SIG-M5 (cell line): ENCODE results near the gene CPNE6.

ENCODE experiments used
- DNase-seq: peaks from one replicate; lab custom pipeline; 2025; lab: John Stamatoyannopoulos, UW

CPNE6 gene

DNA sequence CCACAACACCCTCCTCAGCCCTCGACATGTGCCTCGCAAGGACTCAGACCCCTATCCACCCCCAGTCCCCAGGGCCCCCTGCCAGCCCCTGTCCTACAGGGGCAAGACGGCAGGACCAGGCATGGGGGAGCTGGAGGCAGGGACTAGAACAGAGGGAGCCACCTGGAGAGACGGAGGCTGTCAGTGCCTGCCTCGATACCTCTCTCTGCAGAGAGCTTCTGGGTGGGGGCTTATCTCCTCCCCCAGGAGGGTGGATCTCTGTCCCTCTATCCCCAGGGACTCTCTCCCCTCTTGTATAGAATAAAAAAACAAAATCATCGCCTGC is 2.0 kb upstream of the CPNE6 start:
- DNase-seq: no peak

DNA sequence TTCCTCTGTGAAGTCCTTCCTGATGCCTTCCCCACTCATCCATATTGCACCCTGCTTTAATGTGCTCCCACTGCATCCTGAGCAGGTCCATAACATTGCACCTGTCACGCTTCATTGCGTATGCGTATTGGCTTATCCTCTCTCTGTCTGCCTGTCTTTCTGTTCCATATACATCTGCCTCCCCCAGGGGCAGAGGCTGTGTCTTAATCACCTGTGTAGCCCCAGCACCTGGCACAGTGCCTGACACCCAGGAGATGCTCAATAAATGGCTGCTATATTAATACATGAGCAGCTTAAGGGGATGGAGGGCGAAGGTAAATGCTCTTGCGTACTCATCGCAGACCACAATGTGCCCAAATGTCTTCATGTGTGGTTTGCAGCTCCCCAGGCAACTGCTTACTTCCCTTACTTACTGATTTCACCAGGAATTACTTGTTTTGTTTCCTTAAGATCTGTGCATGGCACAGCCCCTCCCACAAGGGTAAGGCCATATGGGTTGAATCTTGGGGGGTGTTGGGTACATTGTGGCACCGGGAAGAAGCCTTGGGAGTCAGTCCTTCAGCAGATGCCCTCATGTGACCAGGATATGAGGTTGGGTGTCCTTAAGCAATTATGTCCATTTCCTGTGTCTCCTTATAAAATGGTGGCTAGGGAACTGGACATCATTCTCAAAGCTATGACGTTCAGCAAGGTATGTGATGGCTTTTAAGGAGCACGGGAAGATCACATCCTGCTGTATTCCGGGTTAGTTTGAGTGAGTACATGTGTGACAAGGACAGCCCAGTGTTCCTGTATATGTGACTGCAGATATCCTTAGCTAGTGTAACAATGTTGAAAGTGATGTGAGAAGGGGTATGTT is 848 bp upstream of the CPNE6 start:
- DNase-seq: no peak

DNA sequence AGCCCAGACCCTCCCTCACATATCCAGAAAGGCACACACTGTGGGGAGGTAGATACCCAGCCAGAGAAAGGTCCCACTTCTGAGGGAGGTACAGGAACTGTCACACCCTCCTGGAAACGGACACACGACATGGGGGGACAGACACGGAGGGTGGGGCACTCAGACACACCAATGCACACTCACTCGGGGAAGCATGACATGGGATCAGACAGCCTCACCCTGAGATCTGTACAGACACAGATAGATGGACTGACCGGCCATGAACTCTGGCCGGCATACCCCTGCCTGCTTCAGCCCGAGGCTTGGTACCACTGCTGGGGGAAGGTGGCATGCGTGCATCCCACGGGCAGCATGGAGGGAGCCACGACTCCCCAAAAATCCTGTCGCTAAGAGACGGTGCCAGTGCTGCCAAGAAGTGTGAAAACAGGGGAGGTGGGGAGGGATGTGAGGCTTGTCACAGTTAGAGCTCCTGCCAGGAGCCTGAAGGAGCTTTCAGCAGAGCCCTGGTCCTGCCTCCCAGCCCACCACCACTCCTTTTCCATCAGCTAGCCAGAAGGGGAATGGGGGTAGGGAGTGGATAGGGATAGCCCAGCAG is 571 bp downstream of the CPNE6 start:
- DNase-seq: no peak

DNA sequence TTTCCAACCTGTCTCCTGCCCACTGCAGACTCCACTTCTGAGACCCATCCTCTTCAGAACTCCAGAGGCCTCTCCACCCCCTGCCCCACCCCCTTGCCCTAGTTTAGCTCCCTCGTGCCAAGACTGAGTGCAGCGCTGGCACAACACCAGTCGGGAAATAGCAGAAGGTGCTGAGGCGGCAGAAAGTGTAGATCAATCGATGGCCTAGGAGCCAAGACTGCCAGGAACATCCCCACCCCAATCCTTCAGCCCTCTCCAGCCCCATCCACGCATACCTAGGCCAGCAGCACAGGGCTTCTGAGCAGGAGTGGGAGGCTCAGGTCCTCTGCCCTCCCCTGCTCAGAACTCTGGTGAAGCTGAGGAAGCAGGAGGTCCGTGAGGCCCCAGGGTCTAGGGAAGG is 1.1 kb downstream of the CPNE6 start:
- no peak for DNase-seq

DNA sequence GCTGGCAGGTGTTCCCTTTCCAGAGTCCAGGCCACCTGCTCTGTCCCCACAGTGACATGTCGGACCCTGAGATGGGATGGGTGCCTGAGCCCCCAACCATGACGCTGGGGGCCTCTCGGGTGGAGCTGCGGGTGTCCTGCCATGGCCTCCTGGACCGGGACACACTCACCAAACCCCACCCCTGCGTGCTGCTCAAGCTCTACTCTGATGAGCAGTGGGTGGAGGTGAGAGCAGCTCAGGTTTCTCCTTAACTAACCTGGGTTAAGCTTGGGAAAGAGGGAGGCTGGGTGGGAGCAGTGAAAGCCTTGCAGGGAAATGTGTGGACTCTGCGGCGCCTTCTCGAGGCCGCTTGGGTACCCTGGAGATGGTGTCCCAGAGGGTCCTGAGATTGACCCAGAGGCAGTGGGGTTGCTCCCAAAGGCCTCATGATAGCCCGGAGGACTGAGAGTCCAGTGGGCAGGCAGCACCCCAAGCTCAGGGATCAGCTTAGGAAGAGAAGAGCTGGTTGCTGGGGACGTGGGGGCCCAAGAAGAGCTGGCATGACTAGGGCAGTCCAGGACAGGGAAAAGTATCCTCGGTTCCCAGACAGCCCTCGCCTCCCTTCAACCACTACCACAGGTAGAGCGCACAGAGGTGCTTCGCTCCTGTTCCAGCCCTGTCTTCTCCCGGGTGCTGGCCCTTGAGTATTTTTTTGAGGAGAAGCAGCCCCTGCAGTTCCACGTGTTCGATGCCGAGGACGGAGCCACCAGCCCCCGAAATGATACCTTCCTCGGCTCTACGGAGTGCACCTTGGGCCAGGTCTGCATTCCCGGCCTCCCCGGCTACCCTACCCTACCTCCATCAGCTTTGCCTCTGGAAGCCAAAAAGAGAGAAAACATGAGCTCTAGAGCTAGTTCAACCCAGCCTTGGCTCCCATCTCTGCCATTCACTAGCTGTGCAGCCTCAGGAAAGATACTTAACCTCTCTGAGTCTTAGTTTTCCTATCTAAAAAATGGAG is 1.8 kb downstream of the CPNE6 start:
- no peak for DNase-seq

DNA sequence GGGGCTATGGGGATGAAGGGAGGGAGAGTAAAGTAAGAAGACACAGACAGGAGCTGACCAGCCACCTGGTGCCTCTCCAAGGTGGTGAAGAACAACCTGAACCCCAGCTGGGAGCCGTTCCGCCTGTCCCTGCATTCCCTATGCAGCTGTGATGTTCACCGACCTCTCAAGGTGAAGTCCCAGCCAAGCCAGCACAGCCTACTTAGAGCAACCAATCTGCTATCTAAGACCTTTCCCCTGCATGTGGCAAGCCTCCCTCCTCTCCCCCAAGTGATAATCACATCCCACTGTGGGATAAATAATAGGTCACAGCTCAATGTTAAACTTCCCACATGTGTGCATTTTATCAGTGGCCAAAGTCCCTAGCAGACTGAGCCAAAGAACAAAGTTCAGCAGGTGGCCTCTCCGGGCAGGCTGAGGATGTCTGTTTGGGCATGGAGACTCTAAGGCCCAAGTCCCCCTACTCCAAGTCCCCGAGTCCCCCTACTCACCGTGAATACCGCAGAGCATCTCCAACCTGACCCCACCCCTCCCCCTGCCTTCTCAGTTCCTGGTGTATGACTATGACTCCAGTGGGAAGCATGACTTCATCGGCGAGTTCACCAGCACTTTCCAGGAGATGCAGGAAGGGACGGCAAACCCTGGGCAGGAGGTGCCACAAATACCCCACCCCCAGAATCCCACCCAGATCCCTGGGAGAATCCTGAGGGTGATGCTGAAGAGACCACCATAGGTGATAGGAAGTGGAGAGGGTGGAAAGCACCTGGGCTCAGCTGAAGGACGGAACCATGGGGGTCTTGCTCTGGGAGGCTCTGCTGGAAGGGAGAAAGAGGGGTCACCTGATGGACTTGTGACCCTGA is 3.5 kb downstream of the CPNE6 start:
- DNase-seq: no peak

DNA sequence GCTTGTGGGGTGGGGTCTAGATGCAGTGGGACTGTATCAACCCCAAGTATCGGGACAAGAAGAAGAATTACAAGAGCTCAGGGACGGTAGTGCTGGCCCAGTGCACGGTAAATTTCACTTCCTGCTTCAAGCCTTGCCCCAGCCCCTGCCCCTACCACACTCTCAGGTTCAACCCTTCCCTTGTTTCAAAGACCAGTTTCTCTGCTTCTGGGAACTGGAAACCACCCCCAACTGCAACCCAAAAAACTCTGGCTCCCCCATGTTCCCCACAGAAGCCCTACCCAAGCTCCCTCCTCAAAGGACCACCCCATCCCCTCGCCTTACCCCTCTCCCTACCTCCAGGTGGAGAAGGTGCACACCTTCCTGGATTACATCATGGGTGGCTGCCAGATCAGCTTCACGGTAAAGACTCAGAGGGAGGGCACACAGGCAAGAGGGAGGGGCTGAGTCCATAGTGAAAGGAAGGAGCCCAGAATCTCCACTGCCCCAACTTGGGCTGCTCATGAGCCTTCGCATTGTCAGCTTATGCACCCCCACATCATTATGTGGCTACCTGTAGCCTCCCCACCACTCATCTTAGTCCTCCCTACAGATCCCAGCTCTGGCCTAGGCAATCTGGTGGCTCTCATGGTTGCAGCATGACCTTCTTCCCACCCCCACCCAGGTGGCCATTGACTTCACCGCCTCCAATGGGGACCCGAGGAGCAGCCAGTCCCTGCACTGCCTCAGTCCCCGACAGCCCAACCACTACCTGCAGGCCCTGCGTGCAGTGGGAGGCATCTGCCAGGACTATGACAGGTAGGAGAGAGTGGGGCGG is 4.3 kb downstream of the CPNE6 start:
- no peak for DNase-seq

DNA sequence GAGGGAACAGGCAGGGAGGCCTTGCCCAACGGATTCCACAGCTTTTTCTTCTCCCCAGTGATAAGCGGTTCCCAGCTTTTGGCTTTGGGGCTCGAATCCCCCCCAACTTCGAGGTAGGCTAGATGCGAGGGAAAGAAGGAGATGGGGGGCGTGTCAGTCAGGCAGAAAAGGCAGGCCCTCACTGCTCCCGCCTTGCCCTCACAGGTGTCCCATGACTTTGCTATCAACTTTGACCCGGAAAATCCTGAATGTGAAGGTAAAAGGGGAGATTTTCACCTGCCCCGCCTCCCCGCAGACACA is 4.9 kb downstream of the CPNE6 start:
- no peak for DNase-seq

DNA sequence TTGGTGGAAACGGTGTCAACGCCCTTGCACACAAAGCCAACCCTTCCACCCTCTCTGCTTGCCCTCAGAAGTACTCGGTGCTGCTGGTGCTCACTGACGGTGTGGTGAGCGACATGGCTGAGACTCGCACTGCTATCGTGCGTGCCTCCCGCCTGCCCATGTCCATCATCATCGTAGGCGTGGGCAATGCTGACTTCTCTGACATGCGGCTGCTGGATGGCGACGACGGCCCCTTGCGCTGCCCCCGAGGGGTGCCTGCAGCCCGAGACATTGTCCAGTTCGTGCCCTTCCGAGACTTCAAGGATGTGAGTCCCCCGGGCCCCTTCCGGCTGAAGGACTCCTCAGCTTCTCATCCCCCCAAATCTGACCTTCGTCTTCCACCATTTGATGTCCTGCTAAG is 5.7 kb downstream of the CPNE6 start:
- DNase-seq: no peak

DNA sequence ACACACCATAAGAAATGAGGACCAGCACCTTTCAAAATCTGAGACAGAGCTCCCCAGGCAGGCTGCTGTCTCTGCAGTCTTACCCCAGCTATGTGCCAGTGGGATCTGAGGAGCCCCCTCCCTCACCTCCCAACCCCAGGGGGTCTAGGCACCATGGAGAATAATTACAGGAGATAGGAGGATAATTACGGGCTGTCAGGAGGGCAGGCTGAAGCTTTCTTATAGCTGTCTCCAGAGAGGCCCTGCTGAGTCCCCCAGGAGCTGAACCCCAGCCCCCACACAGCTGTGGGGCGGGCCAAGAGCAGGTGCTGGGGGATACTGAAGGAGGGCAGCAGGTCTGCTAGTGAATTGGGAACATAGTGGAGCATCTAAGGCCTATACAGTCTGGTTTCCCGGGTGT is 6.8 kb downstream of the CPNE6 start:
- DNase-seq: no peak

DNA sequence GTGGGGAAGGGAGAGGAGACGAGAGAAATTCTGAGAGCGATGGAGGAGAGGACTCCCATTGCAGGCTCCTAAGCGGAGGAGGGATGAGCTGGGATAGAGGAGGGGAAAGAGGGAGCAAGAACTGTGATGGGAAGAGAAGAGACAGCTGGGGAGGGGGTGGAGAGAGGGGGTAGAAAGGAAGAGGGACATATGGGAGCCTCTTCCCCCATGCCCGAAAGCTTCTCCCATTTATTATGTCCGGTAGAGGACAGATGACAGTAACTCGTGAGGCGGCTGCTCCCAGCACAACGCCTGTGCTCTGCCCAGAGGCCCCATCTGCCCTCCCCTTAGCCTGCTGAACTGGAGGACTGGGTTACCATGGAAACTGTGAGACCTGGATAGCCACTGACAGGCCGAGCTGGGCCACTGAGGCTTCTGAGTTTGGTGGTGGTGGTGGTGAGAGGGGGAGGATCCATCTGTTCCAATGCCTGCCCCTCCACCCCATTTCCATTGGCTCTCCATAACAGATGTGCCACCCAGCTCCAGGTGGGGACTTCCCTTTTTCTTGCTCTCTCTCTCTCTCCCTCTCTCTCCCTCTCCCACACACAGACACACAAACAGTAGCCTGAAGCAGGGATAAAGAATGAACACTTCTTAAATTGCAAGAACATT is 8.3 kb downstream of the CPNE6 start:
- DNase-seq: no peak

DNA sequence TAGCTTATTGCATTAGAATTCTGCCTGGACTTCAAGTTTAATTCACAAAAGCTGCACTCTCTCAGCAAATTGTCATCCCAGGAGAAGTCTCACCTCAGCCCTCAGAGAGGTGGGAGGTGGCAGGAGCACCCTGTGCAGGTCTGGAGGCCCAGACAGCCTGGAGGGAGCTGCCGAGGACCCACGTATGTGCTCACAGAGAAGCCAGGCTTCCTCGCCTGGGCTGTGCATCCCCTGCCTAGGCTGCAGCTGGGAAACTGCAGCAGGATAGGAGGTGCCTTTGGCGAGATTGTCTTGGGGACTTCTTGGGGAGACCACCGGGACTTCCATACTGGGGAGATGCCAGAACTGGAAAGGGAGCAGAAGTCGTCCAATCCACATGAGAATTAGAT is 8.8 kb downstream of the CPNE6 start:
- DNase-seq: no peak

DNA sequence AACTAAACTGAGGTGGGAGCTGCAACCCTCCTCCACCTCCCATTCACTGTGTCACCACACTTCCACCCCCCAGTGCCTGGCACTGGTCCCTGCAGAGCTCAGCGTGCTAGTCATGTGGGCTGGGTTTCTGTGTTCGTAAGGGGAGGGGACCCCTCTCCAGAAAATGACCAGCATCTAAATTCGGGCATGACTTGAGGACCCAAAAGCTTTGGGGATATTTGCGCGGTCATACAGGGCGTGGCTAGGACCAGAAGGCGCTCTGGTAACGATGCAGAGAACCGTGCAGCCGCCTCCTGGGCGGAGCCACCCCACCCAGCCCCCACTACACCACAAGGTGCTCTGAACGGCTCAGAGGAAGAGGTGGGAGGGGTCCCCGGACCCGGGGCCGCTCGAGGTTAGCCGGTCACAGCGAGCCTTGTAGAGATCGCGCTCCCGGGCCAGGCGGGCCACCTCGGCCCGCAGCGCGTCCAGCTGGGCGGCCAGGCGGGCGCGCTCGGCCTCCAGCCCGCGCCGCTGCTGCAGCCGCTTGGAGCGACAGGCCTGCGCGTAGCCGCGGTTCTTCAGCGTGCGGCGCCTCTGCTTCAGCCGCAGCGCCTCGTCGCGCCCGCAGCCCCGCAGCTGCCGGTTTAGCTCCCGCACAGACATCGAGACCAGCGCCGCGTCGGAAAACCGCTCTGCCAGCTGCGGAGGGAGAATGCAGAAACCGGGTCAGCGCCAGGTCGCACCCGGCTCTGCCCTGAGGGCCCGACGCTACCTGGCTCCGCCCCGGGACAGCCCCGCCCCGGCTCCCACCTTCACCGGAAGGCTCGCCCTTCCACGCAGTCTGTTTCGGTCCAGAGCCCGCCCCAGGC is 9.8 kb downstream of the CPNE6 start:
- DNase-seq: no peak

DNA sequence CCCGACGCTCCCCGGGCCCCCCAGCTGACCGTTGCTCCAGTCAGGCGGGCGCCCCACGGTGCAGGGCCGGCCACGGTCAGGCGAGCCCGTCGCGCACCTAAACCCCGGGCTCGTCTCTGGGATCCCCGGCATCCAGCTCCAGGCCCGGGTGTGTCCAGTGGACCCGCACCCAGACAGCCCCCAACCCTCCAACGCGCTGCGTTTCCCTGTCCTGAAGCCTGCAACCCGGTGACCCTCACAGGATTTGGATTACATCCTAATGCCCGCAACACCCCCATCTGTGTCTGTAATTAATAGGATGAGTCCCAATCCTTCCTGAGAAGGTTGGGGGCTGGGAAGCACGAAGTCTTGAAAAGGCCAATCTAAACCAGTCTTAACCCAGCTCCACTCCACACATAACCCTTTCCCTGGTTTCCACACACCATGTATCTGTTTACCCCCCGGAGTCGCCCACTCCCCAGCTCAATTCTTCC is 10.4 kb downstream of the CPNE6 start:
- no peak for DNase-seq

DNA sequence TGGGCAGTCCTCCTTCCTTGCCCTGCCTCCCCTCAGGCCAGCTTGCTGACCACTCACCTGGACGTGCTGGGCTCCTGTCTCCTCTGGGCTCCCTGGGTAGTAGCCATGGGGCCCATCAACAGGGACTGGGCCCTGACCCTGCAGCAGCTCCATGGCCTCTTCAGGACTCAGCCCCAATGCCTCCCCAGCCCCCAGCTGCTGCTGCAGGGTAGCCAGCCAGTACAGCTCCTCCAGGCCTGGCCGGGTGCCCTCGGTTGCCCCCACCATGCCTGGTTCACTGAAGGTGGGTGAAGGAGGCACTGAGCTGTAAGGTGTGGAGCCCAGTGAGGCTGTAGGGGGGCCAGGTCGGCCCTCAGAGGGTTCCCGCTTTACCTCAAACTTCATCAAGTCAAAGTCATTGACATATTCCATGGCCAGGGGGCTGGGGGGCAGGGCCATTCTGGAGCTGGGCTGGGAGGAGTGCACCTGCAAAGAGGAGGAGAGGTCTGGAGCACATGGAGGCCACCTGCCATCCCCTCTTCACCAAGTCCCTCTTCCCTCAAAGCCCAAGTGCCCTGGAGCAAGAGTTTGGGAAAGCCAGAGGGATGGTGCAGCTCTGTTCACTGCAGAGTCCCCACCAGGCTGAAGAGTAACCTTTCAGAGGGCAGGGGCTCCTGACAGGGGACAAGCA is 11.2 kb downstream of the CPNE6 start:
- no peak for DNase-seq

DNA sequence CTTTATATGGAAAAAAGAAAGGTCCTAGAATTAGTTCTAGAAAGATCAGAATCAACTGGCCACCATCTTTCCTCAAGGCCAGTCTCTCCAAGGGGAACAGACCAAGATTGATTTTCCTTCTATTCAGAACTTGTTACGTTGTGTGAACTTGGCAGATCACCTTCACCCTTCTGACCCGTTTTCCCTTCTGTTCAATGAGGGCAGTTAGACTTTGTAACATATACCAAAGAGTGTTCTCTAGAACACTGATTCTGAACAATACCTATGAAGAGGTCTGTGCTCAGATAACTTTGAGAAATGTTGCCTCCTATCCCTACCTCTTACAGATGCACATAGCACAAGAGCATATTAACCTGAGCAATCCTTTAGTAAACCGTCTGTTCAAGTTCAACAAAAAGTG is 12.1 kb downstream of the CPNE6 start:
- DNase-seq: no peak

DNA sequence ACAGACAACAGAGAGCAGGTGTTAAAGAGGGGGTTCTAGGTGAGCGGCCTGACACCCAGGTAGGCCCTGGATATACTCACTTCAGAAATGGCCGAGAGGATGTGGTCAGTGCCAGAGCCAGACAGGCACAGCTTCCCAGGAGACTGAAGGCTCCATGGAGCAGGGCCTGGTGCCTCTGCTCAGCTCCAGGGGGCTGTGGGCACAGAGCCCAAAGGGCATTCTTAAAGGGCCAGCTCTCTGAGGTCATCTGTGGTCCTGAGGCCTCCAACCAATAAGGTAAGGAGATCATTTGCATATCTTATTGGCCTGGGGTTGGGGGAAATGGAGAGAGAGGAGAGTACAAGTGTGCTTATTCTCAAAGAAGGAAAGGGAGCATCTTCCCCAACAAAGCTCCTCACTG is 13.1 kb downstream of the CPNE6 start:
- no peak for DNase-seq

DNA sequence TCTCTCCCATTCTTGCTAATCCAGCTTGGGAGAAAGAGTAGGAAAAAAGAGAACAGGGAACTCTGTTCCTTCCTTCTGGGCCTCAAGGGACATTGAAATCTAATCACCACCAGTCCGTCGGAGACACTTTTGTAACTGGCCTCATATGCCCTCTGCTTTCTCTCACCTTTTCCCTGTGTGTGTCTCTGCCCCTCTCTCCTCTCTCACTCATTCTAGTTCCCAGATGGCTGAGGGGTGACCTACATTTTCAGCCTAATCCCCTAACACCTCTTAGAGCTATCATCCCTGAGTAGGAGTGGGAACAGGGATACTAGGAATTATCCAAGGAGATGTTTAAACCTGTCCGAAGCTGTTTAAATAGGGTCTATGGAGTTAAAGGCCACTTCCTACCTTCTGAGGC is 13.9 kb downstream of the CPNE6 start:
- DNase-seq: no peak
